HG03095 (cell line): Measurements from ENCODE around the gene BOD1.

Experiments
- ATAC-seq: cut with Tn5 transposase; IDR thresholded peaks from one replicate; pipeline ENCODE4 v1.9.1; 2021; ENCODE audit warnings: moderate library complexity; ENCODE audit not compliant: unreplicated experiment

Gene BOD1

DNA sequence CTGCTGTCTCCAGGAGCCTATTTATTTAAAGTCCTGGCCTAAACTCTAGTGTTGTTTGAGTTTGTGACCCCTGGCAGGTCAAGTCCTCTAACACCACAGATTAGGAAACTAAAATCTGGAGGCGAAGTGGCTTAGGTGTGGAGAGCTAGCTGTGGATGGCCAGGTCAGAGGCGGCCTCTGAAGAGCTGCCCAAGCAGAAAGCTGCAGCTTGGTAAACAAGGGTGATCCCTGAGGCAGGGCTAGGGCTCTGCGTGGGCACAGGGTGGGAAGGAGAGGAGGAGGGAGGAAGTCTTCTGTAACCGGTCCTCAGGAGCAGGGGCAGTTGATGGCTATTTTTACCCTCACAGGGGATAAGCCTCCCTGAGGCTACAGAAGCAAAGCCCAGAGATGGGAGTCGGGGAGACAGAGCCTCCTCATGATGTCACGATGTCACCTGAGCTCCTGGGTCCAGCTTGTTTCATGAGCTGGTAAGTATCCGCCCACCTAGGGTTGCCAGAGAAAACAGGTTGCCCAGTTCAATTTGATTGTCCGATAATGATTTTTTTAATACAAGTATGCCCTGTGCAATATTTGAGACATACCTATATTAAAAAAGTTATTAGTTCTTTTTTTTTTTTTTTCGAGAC, 25.9 kb upstream of the BOD1 start:
- no peak for ATAC-seq

DNA sequence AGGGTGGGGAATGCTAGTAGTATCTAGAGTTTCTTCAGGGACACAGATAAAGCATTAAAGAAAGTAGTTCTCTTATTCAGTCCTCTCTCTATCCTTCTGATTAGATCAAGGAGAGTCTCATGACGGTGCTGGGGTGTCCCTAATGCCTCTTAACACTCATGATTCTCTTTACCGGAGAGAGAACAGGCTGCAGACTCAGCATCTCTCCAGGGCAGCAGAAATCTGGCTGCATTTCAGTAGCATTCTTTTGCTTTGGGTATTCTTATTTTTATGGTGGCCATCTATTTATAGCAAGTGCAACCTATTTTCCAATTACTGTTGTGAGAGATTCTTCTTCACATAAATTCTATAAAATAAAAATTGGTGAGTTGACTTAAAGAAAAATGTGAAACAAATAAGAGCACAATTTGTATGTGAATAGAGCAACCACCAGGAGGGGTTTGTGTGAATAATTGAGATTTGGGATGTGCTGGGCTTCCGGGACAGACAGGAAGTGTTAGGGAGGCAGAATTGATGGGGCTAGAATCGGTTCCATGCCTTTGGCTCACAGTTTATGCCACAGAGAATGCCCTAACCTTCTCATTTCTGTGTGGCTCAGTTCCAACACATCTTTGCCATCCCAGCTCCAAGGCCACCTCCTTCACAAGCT, 23.8 kb upstream of the BOD1 start:
- no peak for ATAC-seq

DNA sequence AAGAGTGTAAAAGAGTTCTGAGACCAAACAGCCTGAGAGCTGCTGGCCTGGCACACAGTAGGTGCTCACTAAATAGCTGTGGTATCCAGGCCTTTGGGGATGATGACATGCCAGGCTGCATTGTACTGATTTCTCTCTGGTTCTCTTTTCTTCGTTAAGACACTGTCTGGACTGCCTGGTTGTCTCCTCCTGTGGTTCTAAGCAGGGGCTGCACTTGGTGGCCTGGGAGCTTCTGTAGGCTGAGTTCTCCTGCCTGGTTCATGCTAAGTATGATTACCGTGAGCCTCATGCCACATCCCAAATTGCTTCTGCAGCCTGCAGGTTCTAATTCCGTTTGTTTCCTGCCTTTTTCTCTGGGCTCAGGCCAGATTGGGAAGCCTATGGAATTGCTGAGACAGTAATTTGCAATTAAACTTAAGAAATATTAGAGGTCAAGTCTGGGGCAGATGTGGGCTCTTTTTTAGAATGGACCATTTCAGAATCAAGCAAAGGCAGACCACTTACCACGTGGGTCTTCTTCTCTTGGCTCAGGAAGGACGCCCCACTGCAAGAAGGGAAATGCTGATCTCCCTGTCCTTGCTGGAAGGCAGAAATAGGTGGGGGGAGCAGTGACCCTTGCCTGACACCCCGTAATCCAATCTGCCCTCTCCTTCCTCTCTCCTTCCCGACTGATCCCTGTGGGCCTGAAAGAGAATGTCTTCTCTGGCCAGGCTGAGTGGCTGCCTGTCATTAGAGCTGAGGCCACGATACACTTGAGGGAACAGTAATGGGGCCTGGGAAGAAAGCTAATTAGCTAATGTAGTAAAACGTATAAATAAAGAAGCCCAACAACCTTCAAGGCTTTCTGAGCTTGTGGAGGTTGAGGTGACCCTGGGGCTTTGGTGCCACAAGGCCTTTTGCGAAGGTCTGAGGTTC, 21.9 kb upstream of the BOD1 start:
- ATAC-seq: no peak

DNA sequence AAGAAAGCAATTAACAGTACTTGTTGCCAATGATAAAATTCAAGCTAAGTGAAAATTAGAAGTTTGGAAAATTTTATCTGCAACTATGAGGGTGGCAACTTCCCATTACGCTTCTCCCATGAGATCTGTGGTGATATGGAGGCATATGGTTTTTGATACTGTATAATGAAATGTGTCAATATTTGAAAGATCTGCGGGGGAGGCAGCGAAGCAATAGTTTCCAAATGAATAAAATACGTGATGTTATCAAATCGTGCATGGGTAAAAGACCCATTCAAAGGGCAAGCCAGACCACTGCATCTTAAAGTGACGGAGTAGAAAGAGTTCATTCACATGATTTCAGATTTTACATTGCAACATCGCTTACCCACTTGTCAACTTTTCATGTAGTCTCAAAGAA, 20.9 kb upstream of the BOD1 start:
- ATAC-seq: no peak

DNA sequence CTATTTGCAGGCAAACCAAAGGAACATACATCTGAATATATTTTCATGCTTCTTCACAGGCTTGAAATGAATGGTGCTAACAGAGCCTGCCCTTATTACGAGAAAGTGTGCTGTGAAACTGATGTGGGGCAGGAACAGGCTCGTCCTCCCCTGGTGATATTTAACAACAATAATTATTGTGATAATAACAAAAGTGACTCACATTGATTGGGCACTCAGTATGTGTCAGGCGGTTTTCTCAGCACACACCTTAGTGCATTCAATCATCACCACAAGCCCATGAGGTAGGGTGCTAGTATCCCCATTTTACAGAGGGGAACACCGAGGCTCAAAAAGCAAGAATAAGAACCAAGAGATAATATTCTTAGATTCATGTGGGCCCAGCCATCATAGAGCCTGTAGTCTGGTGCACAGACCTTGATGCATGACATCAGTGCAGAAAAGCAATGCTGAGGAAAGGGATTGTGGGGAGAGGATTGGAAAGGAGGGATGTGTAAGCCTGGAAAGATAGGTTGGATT, 18.1 kb upstream of the BOD1 start:
- no peak for ATAC-seq

DNA sequence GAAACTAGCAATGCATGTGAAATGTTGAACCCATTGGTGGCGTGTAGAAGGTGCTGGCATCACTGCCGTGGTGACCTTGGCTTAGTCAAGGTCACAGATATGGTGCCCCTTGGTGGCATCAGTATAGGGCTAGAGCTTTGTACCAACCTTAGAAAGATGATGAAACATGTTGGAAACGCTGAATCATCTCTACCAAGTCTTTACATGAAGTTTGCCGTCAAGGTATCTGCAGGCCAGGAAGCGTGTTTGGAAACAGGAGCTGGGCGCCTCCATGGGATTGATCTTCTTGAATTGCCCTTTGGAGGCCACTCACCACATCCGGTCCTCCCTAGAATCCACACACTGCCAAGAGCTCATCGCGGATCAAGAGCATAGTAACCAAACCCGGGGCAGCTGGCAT, 16.9 kb upstream of the BOD1 start:
- ATAC-seq: no peak

DNA sequence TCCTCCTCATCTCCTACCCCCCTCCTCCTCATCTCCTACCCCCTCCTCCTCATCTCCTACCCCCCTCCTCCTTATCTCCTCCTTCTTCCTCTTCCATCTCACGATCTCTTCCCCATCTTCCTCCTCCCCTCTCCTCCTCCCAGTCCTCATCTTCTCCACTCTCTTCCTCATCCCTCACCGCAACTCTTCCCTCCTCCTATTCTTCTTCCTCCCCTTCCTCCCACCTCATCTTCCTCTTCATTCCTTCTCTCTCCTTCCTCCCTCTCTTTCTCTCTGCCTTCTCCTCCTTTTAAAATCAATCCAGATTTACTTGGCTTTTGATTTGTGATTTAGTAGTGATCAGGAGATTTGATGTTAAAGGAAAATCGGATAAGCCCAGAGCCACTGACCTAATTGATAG, 15.0 kb upstream of the BOD1 start:
- ATAC-seq: no peak

DNA sequence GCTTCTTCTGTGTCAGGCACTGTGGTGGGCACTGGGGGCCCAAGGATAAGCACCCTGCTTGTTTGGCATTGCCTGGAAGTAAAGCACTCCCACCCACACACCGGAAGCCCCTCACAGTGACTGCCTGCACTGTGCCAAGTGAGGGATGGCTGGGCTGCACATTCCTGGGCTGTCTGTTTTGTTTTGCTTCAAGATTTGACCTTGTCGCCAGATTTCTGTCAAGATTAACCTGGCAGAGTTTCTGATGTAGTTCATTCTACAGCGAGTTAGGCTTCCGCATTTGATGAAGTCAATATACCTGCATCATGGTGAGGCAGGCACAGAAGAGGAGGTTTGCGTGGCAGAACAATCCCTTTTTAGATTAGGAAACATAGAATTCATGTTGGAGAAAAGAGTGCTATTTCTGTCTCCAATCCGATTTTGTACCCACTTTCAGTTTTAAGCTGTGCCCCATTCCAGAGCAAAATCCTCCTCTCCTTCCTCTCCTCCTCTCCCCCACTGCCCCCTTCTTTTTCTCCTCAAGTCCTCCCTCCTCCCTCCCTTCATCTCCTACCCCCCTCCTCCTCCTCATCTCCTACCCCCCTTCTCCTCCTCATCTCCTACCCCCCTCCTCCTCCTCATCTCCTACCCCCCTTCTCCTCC, 14.4 kb upstream of the BOD1 start:
- ATAC-seq: no peak

DNA sequence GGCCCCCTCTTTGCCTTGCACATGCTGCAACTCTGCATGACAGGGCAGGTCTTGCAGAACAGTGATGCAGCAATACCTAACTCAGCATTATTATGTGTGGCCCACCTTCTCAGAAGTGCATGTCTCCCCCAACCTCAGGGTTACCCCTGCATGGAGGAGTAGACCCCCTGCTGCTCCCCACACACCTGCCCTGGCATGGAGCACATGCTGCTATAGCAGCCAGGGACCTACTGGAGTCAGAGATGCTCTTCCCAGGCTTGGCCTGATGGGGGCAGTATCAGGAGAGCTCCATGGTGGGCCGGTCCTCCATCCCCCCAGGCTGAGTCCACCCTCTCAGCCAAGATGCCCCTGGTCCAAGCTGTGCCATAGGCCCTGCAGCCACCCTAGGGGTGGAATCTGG, 13.2 kb upstream of the BOD1 start:
- ATAC-seq: no peak

DNA sequence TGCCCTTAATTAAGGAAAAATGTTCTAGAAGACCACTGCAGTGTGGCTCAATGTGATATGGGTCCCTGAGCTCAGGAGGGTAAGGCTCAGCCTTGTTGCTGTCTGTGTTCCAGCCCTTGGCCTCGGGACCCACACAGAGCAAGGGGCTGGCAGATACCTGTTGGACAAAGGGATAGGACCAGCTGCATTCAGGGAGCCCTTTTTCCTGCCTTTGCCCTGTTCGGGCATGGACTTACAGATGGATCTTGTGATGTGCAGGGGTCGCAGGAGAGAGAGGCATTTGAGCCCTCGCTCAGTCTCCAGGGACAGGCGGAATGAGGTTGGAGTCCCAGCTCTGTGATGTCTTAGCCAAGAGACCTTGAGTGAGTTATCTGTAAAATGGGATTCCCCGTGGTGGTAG, 12.1 kb upstream of the BOD1 start:
- ATAC-seq: no peak

DNA sequence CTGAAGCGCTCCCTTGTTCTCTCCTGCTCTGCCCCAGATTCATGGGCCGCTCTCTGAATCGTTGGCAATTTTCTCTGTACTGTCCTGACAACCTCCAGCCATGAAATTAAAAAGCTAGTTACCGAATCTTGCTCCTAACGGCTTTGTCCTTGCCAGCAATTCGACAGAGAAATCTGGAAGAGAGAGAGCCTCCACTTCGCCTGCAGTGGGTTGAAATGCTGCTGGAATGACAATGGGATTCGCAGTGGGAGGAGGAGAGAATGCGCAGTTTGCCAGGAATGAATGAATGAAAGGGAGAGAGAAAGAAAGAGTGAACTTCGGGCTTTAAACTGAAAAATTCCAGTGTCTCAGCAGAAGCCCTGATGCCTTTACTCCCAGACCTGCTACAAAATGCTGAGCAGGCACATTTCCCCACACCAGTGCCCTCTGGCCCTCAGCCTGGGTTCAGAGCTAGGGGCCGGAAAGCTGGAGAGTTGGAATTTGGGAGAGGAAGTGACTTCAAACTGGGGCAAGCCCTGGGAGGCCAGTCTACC, 11.5 kb upstream of the BOD1 start:
- no peak for ATAC-seq

DNA sequence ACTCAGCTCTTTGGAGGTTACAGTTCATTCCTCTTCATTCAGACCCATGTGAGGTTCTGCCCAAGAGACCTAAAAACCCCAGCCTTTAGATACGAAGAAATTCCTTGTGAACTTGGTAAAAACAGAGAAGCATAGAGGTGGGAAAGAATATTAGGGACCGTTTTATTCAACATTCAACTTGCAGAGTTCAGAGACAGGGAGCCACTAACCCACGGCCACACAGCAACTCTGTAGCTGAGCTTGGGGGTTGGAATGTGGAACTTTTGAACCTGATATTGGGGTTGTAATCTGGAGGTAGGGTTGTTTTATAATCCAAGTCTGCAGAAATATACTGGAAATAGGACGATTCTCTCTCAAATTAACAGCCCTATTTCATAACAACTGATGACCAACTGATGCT, 10.8 kb upstream of the BOD1 start:
- ATAC-seq: no peak

DNA sequence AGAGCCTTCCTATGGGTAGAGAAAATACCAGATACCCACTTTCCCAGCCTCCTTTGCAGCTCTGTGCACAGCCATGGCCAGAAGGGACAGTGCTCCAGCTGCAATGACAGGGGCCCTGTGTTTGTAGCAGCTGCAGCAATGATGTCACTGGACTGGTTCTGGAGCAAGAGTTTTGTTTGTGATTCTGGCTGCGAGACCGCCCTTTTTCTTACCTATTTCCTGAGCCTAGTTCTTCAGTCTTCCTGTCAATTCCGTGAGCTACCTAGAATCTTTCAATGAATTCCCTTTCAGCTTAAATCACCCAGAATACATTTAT, 10.0 kb upstream of the BOD1 start:
- ATAC-seq: no peak

DNA sequence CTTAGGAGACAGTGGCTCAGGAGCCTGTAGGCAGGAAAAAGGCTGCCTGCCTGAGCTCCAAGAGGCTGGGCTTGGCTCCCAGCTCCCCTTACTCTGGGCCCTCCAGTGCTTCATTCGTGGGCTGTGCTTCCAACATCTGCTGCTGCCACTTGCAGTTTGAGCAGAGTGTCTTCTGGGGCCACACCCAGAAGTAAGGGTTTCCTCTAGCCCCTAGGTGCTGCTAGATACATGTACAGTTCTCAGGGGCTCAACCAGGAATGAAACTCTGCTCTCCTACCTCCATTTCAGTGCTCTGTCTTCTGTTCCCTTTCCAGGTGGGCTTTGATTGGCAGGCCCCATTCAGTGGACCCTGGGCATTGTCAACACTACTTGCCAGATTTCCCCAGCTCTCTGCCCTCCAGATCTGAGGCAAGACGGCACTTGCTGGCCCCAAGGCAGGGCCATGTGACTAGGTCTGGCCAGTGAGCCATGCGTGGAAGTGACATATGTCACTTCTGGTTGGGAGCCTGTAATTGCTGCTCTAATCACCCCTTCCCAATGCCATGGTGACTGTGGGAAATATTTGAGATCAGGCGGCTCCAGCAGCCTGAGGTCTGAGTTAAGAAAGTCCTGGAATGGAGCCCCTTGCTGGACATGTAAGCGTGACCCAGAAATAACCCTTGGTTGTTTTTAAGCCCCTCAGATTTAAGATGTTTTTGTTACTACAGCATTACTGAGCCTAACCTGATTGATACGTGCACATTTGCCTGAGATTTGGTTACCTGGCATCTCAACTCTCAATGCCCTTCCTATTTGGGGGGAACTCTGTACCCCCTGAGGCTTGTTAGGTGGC, 9.4 kb upstream of the BOD1 start:
- ATAC-seq: no peak

DNA sequence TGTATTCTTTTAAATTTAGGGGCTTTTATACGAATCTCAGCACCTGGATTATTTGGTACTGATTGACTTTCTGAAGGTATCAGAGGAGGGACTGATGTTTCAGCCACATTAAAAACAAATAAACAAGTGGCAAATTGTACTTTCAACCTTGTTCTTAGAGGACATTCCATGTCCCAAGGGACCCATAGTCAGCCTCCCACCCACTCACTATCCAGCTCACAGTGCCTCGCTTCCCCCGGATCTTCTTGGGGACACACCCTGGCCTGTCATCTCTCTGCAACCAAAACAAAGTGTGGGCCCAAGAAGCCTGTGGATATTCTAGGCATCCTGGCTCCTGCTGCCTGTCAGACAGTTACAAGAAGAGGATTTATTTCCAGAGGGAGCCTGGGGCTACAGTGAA, 8.8 kb upstream of the BOD1 start:
- ATAC-seq: no peak

DNA sequence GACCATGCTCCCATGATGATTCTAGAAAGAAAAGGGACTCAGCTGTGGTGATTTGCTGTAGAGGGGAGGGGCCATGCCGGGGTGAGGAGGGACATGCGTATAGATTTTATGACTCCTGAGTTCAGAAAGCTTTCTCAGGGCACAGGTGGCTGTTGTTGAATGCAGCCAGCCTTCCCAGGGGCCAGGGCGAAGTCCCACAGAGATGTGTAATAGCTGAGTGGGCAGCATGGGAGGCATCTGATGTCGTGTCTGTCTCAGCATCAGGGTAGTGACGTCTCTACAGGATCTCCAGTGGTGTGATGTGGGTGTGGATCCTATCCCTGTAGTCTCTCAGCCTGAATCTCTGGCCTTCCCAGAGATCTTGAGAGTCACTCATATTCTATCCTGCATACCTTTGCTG, 7.8 kb upstream of the BOD1 start:
- ATAC-seq: no peak

DNA sequence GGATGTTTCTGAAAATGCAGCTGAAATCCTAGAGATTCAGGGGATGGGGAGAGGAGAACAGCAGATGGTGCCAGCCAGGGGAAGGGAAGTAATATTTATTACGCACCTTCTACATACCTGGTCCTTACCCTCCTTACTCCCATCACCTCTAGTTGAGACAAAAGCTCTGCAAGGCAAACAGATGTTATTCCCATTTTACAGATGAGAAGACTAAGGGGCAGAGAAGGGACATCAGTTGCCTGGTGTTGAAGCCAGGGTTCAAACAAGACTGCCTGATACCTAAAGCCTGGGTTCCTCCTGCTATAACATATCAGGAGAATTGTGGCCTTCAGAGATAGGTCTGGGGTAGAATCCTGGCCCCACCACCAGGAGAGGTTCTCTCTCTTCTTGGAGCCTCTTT, 7.3 kb upstream of the BOD1 start:
- no peak for ATAC-seq

DNA sequence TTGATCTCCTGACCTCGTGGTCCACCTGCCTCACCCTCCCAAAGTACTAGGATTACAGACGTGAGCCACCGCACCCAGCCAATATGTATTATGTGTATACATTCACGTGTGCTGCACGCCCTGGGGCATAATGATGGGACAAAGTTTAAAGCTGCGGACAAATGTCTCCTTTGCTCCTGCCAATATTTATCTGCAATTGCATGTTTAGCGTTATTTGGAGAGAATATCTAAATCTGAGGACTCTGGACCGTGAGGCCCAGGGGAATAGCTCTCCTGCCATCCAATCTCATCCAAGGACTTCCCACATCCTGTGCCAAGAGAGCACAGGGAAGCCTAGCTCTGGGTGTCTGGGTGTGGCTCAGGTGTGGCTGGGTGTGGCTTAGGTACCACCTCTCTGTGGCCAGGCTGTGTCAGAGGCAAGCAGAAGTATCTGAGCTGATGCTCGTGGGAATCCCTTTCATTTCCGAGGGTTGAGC, 6.9 kb upstream of the BOD1 start:
- no peak for ATAC-seq

DNA sequence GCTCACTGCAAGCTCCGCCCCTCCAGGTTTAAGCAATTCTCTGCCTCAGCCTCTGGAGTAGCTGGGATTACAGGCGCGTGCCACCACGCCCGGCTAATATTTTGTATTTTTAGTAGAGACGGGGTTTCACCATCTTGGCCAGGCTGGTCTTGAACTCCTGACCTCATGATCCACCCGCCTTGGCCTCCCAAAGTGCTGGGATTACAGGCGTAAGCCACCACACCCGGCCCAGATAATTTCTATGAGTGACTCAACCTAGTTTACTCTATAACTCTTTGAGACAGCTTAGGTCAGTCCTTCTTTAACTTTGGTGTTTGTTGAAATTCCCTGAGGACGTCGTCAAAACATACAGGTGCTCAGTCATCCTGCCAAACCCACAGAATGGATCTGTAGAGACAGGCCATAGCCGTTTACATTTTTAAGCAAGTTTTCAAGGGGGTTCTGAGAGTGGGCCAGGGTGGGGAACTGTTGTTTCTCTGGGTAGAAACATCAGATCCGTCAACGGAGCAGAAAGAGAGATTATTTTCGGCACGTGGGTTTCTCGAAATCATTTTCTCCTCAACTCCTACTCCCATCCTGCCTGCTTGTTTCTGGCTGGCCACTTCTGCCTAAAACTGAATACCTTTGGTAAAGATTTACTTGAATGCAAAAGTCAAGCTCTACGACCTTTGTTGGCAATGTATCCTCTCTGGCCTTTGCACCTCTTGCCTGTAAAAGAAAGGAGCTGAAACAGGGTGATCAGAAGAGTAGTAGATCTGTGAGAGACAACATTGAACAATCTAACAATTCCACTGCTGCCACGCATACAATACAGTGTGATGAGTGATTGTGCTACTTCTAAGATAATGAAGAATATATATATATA, 6.0 kb upstream of the BOD1 start:
- no peak for ATAC-seq
